22Rv1 (cell line): ENCODE results near the gene MEF2A.

Source experiments
- ZFX ChIP-seq: fragments of 450-650 bp; IDR thresholded peaks from 2 replicates; pipeline ENCODE4 v1.6.1; 2017; ENCODE audit warnings: antibody characterized with exemption, borderline replicate concordance
- TF ChIP-seq, protein P1 (sequence below): fragments of 450-650 bp; IDR thresholded peaks from 2 replicates; pipeline ENCODE4 v1.5.1; 2017; ENCODE audit warnings: mild to moderate bottlenecking

DNA sequence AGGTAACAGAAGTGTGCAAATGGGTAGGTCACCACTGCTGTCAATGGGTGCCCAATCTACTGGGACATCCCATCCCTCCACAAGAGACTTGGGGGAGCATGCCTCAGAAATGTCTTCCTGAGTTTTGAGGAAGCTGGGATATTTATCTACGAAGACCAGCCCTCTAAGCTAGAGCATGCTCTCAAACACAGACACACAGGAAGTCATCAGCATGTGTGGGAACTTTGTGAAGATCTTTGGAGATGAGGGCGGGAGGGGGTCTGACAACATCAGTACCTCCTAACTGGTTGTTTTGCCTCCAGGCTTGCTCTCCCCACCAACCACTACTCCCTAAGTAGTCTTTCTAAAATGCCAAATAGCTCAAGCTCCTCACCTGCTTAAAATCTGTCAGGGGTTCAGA, 3.5 kb upstream of the MEF2A start:
- TF ChIP-seq, protein P1, sequence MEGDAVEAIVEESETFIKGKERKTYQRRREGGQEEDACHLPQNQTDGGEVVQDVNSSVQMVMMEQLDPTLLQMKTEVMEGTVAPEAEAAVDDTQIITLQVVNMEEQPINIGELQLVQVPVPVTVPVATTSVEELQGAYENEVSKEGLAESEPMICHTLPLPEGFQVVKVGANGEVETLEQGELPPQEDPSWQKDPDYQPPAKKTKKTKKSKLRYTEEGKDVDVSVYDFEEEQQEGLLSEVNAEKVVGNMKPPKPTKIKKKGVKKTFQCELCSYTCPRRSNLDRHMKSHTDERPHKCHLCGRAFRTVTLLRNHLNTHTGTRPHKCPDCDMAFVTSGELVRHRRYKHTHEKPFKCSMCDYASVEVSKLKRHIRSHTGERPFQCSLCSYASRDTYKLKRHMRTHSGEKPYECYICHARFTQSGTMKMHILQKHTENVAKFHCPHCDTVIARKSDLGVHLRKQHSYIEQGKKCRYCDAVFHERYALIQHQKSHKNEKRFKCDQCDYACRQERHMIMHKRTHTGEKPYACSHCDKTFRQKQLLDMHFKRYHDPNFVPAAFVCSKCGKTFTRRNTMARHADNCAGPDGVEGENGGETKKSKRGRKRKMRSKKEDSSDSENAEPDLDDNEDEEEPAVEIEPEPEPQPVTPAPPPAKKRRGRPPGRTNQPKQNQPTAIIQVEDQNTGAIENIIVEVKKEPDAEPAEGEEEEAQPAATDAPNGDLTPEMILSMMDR = no peak
- TF ChIP-seq ZFX = no peak
